ENCODE measurements around the gene ACAT2.

- TF ChIP-seq ZFP3 (CRISPR knock-in tag; IDR thresholded peaks at IDR 0.05), result no peak
- TF ChIP-seq PATZ1 (CRISPR knock-in tag; IDR thresholded peaks at IDR 0.05; ENCODE audit: borderline replicate concordance), result no peak
- no peak for TF ChIP-seq CSDC2 (CRISPR knock-in tag; IDR thresholded peaks at IDR 0.05)
- no peak for TF ChIP-seq RARB (CRISPR knock-in tag; IDR thresholded peaks at IDR 0.05)
- no peak for TF ChIP-seq GLIS3 (CRISPR knock-in tag; IDR thresholded peaks at IDR 0.05)
- no peak for TF ChIP-seq TCF4 (CRISPR knock-in tag; IDR thresholded peaks at IDR 0.05; ENCODE audit: borderline replicate concordance)
- no peak for TF ChIP-seq CSRNP3 (CRISPR knock-in tag; IDR thresholded peaks at IDR 0.05)
- TF ChIP-seq ARNTL (CRISPR knock-in tag; IDR thresholded peaks at IDR 0.05; ENCODE audit: borderline replicate concordance, low read depth), result no peak
- TF ChIP-seq PPARA (CRISPR knock-in tag; IDR thresholded peaks at IDR 0.05; ENCODE audit: borderline replicate concordance), result no peak
- no peak for TF ChIP-seq CREB5 (CRISPR knock-in tag; IDR thresholded peaks at IDR 0.05; ENCODE audit: low read depth)
- no peak for TF ChIP-seq ZFP30 (CRISPR knock-in tag; IDR thresholded peaks at IDR 0.05)
- TF ChIP-seq TOX (CRISPR knock-in tag; IDR thresholded peaks at IDR 0.05; ENCODE audit: borderline replicate concordance), result no peak
- no peak for TF ChIP-seq ISL1 (CRISPR knock-in tag; IDR thresholded peaks at IDR 0.05)
Measured at GRCh38 chr6:159789377-159790148, 27.7 kb downstream of the ACAT2 start, which contains the start of gene TCP1.
